Caki2 (cell line): Measurements from ENCODE around the gene EIF6. TPM values are rescaled to one million over a fixed set of nuclear protein-coding genes. Genes with fewer than 3 reads are reported as not detected.

ENCODE experiments used
- DNase-seq: peaks from one replicate; pipeline ENCODE4 v3.0.0-alpha.2; 2015; ENCODE audit warnings: low read depth
- in situ Hi-C: cut with HindIII; loops from 2 replicates; pipeline ENCODE4 v1.10.0; 2016; ENCODE audit warnings: low sequenced_read_pairs, low pct_unique_long_range_greater_than_20kb, mixed read lengths
- total RNA-seq: library from RNA; depleted of rRNA; stranded (reverse); fragments of >200 nt; shearing (Covaris generic); gene quantifications from 2 replicates; pipeline ENCODE4 v1.2.3, GENCODE V29; 2014; ENCODE audit warnings: low replicate concordance

EIF6 gene
- total RNA-seq, 1 experiment from 2014 or later: 355 TPM

DNA sequence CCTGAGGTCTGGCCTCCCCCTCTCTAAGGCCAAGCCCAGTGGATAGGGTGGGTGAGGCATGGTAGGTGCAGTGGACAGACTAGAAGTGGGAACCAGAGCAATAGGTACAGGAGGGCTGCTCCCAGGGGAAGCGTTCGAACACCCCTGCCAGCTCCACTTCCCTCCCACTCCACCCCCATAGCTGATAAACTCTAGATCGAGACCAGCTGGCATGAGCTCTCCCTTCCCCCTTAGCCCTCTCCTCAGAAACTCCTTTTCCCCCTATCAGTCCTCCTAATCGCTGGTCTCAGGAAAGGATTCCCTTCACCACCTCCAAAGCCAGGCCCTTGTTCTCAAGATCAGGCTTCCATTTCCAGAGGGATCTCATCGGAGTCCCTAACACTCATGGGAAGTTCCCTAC, 13.7 kb upstream of the EIF6 start:
- in situ Hi-C loops: no loop called here
- DNase-seq: no peak

DNA sequence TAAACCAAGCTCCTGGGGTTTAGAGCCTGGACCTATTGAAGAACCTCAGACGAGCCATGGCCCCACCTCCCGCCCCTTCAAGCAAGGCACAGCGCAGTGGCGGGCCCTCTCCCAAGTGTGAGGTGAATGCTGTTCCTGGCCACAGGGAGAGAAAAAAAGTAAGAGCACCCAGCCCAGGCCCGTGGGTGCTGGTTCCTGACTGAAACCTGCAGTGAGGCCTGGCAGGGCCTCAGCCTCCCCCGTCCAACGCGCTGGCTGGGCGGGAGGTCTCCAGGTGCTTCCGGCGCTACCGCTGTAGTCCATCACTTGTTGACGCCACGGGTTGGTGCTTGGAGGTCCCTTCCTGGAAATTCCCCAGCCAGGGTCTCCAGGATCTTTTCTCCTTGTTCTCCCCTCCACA, 13.2 kb upstream of the EIF6 start:
- in situ Hi-C loops: no loop called here
- DNase-seq: no peak

DNA sequence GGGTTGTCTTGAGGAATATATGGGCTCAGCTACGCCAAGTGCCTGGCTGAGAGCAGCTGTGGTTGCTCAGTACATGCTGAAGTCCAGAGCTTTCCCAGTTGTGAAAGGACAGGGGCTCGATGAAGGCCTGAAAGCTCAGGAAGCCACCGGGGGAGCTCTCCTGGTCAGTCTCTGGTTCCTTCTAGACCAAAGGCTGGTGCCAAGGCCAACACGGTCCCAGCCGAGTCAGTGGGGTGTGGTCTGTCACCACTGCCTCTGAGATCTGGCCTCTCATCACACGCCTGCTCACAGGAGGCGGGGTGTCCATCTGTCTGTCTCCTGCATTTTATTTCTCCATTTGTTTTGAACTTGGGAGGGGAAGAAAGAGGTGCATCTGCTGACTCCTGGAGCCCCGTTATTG, 12.6 kb upstream of the EIF6 start:
- in situ Hi-C loops: no loop called here
- peak; percentile 50 for DNase-seq

DNA sequence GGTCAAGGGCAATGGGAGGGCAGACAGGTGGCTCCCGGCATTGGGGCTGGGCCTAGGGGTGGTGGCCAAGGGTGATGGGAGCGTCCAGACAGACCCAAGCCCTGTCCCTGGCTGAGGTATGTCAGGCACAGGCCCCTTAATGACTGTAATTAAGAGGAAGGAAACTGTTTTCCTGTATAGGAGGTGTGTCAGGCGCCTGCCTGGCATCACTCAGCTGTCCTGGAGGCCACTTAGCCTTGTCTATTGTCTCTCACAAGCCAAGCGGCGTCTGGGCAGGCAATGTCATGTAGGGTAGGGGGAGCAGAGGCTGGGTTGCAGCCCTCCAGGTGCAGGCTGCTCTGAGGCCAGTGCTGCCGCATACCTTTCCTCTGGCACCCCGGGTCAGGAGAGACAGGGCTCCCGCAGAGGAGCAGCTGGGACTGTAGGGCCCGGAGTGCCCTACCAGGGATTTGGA, 11.6 kb upstream of the EIF6 start:
- in situ Hi-C loops: no loop called here
- no peak for DNase-seq

DNA sequence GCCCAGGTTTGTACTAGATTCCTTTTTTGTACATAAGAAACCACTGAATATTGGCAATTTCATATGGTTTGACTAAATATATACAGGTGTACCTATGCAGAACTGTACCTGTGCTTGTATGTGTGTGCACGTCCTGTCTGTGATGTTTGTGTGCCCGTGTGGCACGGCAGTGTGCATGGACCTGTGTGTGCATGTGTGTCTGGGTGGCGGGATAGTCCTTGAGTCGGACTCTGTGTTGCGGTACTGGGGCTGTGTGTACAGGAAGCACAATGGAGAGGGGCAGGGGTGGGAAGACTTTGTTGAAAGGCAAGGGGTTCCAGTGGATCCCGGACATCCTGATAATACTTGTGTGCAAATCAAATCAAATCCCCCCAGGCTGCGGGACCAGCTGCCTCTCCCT, 11.1 kb upstream of the EIF6 start:
- no peak for DNase-seq
- in situ Hi-C loops: no loop called here

DNA sequence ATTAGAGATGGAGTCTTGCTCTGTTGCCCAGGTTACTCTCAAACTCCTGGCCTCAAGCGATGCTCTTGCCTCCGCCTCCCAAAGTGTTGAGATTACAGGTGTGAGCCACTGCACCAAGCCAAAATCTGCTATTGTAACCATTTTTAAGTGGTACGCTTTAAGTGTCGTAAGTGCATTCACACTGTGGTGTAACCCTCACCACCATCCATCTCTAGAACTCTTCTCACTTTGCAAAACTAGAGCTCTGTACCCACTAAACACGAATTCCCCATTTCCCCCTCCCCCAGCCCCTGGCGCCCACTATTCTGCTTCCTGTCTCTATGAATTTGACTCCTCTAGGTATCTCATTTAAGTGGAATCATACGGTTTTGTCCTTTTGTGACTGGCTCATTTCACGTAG, 10.5 kb upstream of the EIF6 start:
- no peak for DNase-seq
- in situ Hi-C loops: no loop called here

DNA sequence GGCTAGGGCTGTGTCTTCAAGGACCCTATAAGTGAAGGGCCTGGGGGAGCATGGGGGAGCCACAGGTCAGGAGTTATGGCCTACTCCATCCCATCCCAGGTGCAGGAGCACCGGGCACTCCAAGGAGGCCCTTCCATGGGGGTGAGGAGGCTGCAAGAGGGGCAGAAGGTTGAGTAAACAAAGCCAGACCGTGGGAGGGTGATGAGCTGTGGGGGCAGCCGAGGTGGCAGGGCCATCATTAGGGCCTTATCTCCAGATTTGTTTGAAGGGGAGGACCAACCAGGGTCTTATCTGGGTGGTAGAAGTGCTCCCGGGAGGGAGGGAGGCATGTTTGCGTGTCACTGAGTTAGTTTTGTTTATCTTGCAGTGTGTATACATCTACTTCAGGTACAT, 9.7 kb upstream of the EIF6 start:
- DNase-seq: no peak
- in situ Hi-C loops: no loop called here

DNA sequence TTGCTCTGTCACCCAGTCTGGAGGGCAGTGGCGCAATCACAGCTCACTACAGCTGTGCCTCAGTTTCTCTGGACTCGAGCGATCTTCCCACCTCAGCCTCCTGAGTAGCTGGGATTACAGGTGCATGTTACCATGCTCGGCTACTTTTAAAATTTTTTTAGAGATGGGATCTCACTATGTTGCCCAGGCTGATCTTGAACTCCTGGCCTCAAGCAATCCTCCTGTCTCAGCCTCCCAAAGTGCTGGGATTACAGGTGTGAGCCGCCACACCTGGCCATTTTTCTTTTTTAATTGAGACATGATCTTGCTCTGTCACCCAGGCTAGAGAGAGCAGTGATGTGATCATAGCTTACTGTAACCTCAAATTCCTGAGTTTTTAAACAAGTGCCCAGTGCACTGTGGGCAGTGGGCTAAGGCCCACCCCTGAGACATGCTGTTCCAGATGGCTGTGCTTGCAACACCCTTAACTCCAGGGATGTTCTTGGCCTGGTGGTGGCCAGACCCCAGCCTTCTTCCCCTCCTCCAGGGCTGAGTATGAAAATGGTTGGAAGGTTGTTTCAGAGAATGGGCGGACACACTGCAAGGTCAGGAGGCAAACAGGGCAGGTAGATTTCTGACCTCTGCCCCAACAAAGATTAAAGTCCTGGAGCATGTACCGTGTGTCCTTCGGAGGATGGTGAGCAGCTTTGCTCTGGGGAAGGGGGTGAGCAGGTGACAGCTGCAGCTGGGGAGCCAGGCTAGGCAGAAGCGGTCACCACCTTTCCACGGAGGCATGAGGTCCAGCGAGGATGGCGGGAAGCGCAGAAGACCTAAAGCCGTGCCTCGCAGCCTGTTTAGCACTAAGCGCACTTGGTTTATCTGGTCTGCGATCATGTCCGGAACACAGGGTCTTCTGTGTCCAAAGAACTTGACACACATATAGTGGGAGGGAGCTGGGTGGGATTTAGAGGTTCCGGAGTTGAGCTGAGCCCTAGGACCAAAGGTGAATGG, 9.0 kb upstream of the EIF6 start:
- no peak for DNase-seq
- in situ Hi-C loops: no loop called here

DNA sequence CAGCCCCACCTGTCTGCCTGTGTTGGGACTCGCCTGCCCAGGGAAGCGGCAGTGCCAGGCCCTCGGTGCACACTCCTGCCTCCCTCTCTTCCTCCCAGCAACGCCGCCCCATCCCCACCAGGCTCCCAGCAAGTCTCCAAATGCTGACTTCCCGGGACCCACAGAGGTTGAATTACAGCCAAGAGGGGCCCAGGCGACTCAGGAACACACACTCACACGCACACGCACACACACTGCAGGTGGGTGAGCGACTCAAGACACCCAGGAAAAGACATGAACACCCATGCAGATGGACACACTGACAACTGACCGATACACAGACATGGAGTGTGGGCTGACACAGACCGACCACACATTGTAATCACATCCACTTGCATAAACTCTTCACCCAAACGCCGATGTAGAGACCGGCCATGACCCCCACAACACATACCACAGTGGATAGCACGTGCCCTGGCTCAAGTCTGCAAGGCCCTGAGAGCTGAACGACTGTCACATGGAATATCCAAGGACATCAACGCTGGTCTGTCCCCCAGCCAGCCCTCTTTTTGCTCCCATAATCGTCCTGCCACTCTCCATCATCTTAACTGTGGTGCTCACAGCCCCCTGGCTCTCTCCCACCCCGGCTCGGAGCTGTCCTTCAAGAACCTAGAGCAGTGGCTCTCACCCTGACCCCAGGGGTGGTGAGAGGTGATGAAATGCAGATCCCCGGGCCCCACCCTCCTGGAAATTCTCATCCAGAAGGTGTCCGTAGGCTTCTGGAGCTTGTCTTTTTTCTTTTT, 8.1 kb upstream of the EIF6 start:
- no peak for DNase-seq
- in situ Hi-C loops: no loop called here

DNA sequence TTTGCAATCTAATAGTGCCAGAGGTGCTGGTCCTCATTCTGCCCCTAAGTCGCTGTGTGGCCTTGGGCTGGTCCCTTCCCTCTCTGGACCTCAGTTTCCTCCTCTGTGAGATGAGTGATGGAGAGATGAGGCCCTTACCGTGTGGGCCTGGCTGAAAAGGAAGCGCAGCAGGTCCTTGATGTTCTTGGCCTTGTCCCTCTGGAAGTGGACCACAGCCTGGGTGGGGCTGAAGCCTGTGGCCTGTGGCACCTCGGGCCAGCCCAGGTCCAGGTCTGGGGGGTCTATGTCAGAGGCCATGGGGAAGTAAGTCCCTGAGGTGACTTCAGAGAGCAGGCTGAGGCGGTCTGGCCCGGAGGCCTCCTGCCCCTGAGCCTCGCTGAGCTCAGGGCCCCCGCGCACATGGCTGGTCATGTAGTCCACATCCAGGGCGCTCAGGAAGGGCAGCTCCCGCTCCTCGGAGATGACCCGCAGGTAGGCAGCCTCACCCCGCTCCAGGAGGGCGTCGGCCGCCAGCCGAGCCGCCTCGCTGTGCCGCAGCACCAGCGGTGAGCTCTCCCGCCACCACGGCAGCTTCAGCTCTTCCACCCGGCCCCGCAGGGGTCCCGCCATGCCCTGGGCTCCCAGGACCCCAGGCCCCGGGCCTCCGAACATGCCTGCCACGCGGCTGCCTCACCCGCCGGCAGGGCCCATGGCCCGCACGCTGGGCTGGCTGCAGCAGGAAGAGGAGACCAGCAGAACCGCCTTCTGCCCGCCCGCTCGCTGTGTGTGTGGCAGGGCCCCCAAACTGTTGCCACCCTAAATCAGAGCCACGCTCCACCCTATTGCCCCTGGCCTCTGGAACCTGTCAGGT, 7.3 kb upstream of the EIF6 start, which contains the start of gene FAM83C:
FAM83C (minus strand) TSS at position 772 of the 850 bp plus-strand sequence; CDS start at position 651, 121 bp downstream.
- no peak for DNase-seq
- in situ Hi-C loops: no loop called here

DNA sequence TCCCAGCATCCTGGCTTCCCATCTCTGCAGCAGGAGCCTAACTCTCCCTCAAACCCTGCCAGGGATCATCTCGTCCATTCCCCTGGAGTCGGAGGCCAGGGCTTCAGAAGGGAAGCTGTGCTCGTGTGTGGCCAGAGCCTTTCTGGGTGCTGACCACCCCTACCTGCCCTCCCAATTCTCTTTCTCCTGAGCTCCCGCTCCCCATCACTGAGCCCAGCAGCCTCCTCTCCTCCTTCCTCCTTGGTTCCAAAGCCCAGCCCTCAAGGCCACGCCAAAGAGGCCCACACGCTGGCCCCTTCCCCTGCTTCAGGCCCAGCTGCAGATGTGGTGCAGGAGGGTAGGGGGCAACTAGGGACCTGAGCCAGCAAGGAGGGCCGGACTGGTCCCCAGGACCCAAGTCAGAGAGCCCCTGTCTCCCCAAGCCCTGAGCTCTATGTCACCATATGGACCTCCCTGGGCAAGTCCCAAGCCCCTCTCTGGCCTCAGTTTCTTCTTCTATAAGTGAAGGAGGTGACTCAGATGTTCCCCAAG, 6.4 kb upstream of the EIF6 start:
- no peak for DNase-seq
- in situ Hi-C loops: no loop called here

DNA sequence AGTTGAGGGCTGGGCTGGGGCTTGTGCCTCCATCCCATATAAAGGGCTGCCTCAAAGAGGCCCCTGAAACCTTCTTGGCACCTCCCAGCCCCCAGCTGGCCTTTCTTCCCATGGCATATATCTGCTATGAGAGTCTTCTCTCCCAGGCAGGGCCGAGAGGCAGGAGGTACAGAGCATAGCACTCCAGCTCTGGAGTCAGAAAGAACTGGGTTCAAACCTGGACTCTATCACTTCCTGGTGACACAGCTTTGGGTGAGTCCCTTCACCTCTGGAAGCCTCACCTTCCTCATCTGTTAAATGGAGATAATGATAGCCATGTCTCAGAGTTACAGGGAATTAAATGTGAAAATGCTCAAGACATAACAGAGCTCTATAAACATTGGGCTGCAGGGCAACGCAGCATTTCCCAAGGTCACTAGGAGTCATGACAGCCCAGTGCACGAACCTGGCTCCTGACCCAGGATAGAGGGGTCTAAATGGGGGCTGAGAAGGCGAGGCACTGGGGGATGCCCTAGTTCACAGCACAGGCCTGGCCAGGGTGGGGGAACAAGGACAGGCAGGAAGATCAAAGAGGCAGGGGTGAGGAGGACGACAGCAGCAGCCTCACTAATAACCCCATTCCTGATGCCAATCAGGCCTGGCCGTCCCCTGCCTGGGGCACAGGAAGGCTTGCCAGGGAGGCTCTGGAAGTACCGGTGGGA, 5.8 kb upstream of the EIF6 start:
- DNase-seq: no peak
- in situ Hi-C loops: no loop called here

DNA sequence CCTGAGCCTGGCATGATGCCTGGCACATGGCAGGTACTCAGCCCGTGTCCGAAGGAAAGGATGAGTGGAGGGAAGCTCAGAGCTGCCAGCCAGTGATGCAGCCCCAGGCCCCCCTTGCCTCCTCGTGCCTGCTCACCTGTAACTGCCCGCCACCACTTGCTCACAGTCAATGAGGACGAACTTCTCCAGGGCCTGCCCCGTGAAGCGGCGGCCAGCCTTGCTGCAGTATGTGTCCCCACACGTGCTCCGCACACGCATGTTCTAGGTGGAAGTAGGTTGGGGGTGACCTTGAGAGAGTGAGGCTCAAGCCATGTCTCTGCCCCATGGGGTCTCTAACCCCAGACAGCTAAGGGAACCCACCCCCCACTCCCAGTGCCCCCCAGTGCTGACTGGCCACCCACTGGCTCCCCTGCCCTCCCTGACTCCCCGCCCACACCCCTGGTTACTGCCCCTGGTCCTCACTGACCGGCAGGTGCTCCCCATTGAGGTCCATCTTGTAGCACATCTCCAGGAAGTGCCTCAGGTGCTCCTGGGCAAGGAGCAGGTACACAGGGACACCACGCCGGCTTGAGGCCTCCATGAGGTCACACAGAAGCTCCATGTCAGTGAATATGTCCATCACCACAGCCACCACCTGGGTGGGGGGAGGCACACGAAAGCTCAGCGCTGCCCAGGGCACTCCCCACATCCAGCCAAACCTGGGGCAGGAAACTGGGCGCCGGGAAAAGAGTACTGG, 3.9 kb upstream of the EIF6 start:
- DNase-seq: no peak
- in situ Hi-C loops: no loop called here

DNA sequence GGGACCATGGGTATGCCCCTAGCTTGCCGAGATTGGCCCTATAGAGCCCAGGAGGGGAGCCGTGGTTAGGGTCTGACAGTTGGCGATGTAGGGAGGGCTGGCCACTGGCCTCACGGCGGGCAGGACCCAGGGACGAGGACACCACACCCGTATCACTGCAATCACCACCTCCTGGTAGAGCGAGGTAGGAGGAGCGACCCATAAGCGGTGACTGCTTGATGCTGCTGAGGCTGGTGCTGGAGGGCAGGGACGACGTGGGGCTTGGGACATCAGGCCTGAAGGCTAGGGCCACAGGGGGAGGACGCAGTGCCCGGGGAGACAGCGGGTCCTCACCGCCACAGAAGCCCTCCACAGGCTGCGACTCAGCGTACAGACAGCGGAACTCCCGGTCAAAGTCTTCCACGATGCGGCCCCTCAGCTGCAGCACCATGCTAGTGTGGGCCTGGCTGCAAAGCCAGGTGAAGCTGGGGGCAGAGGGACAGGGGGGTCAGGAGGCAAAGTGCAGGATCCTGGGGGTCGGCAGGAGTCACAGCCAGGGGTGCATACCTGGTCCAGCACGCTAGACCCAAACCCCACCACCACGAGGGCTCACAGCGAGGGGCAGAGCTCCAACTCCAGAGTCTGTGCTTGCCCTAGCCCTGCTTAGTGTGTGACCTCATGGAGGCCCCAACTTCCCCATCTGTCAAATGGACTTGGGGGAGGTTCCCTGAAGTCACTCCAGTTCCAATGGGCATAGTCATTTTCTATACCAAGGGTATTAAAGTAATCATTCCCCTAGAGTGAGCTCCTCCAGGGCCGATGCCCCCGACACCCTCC, 3.1 kb upstream of the EIF6 start:
- in situ Hi-C loops: no loop called here
- no peak for DNase-seq

DNA sequence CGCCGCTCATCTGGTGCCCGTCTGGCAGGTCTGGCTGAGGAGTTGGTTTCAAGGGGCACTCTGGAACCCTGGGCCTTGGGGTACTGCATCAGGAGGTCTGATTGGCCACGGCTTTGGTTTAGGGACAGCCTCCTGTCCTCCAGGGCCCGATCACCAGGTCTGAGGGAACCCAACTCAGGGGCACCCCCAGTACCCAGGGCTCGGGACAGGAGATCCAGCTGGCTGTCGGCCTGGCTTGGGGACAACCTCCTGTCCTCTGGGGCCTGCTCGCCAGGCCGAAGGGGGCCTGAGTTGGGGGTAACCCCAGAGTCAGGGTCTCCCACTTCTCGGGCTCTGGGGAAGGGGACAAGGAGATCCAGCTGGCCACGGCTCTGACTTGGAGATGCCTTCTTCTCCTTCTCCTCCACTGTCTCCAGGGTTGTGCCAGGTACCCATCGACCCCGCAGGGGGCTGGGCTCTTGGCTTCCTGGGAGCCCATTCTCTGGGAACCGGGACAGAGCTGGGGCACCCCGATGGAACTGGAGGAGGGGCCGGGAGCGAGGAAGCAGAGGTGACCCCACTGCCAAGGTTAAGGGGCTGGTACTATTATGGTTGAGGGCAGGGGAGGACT, 2.4 kb upstream of the EIF6 start:
- no peak for DNase-seq
- in situ Hi-C loops: no loop called here
